Activated CD4-positive, CD25-positive, alpha-beta regulatory T cell treated with anti-CD3 and anti-CD28 coated beads, Interleukin-2, amount 50 U/mL, for 72 hours (primary cell): ENCODE results near the gene DCC.

ENCODE experiments used
- DNase-seq: peaks from one replicate; pipeline ENCODE4 v3.0.0; 2021

Gene DCC

DNA sequence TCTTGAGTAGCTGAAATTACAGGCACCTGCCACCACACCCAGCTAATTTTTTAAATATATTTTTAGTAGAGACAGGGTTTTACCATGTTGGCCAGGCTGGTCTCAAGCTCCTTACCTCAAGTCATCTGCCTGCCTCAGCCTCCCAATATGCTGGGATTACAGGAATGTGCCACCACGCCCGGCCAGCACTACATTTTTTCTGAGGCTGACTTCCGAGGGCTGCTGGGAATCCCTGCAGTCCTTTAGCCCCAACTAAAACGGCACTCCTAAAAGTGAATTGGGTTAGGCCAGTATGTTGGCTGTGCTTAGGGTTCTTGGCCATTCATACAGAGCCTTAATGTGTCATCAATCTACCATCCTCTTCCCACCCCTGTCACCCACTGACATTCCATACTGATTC, 375.4 kb downstream of the DCC start:
- DNase-seq = no peak

DNA sequence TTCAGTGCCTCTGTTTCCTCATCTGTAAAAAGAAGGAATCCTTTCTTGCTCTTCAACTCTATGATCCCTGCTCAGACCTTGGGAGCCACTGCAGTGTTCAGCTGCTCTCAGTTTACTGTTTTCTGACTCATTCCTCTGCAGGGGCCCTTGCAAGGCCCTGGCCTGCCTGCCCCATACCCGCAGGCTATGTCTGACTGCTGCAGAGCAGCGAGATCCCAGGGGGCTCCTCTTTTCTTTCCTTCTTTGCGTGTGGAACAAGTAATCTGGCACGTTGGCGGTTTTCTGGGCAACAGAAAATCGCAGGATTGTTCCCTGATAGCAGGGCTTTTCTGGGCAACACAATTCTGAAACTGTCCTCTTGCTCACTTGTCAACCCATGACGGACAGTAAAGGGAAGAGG, 376.0 kb downstream of the DCC start:
- no peak for DNase-seq

- no peak for DNase-seq
Measured at GRCh38 chr18:52716973-52717372, 377.0 kb downstream of the DCC start.

GRCh38 chr18:52722904-52723303, 382.9 kb downstream of the DCC start:
- no peak for DNase-seq

DNA sequence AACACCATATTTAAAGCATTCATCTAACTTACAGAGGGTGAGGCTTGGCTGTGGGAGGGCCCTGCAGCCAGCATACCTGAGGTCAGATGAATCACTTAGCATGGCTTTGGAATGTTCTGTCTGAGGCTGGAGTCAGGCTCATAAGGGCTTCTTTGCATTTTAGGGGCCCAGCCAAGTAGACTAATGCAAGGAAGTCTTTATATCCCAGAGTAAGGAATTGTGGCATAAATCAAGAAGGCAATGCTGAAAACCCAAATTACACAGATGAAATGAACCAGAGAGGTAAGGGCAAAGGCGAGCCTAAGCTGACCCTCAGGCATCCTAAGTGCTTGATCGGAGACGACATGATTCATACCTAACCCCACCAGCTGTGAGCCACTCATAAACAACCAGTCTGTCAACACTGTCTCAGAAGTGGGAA, 383.6 kb downstream of the DCC start:
- no peak for DNase-seq

DNA sequence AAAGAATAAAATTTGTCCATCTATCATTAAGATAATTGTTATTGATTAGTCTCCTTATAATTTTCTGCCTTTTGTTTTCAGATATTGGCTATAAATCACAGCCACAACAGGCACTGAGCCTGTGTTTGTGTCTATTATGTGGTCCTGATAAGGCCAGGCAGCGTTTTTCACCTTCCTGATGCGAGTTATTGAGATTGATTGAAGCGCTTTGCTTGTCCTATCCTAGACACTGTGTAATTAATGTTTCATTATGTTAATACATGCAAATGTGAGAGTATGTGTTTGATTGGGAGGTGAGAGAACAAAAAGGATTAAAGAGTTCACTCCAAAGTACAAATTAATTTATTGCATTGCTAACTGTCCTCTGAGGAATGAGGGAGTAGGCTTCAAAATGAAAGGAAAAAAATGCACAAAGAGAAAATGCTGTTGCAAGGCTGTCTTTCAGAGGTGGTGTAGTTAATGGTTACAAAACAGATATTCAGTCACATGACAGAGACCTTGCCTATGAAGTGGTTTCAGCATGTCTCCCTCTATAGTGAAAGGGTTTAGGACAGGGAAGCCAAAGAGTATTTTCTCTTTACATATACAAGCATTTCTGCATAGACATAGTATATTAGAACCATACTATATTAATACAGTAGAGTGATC, 391.1 kb downstream of the DCC start:
- no peak for DNase-seq

- DNase-seq = no peak
Measured at GRCh38 chr18:52738946-52739345, 398.9 kb downstream of the DCC start.

- no peak for DNase-seq
Measured at GRCh38 chr18:52746986-52747385, 407.0 kb downstream of the DCC start.

- no peak for DNase-seq
Measured at GRCh38 chr18:52747869-52748268, 407.9 kb downstream of the DCC start.

GRCh38 chr18:52748343-52748742, 408.3 kb downstream of the DCC start:
- no peak for DNase-seq

- DNase-seq = no peak
Measured at GRCh38 chr18:52749542-52749941, 409.5 kb downstream of the DCC start.

- DNase-seq = no peak
Measured at GRCh38 chr18:52750995-52751394, 411.0 kb downstream of the DCC start.

DNA sequence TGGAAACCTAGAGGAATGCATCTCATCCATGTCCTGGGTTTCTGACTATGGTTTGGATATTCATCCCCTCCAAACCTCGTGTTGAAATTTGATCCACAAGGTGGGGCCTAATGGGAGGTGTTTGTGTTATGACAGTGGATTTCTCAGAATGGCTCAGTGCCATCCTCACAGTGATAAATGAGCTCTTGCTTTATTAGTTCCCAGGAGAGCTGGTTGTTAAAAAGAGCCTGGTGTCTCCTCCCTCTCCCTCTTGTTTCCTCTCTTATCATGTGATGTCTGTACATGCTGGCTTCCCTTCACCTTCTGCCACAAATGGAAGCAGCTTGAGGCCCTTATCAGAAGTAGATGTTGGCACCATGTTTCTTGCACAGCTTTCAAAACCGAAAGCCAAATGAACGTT, 424.3 kb downstream of the DCC start:
- no peak for DNase-seq

DNA sequence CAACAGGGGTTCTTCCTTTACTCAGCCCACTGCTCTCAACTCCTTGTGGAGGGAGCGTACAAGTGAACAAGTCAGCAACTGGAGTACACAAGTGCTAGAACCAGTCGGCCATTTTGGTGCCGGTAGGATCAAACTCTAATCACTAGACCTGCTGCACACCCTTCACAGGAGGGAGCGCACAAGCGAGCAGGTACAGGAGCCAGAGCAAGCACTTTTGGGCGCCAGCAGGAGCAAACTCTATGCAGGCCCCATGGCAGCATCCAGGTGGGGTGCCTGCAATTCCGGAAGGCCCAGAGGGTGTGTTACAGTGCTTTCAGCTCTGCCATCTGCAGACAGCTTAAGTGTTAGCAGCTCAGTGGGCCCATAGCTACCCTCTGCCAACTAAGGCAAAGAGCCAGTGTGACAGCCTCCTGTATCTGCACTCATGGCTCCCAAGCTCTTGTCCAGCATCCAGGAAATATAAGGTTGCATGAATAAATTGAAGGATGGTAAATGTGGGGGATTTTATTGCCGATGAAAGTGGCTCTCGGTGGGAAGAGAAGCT, 426.1 kb downstream of the DCC start:
- no peak for DNase-seq

- no peak for DNase-seq
Measured at GRCh38 chr18:52781113-52781512, 441.1 kb downstream of the DCC start.

GRCh38 chr18:52791321-52791720, 451.3 kb downstream of the DCC start:
- no peak for DNase-seq

DNA sequence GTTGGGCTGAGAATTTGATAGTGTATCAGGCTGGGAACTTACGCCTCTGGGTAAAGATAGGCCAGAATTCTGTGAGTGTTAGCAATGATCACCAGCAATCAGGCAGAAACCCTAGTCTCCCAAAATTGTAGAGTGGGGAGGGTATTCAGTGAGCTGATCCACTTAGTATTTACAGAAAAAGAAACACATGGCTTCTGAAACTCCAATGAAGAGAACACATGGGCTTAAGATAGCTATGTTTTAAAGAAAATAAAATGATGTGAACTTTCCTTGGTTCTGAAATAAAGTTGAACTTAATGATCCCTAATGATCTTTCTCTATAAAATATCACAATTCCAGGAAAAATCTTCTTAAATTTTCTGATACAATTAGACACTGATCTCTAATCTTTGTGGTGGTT, 472.8 kb downstream of the DCC start:
- no peak for DNase-seq

DNA sequence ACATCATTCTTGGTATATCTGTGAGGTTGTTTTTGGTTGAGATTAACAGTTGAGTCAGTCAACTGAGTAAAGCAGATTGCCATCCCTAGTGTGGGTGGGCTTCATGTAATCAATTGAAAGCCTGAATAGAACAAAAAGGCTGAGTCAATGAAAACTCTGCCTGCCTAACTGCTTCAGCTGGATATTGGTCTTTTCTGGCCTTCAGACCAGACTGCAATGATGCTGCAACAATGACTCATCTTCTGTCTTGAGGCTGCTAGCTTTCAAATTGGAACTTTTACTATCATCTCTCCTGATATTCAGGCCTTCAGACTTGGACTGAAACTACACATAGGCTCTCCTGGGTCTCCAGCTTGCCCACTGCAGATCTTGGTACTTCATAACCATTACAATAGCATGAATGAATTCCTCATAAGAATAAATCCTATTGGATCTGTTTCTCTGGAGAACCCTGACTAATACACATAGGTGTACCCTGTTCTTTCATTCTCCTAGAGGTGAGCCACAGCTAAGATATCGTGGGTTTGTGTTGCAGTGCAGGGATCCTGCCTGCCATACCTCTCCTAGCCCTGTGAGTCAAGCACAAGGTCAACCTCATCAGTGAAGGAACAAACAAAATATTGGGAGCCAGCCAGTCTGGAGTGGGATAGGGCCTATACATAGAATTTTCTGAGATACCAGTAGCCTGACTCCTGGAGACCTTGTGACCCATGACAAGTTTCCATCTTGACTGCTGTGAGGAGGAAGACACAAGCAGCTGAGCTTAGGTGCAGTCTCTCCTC, 473.8 kb downstream of the DCC start:
- DNase-seq = no peak

DNA sequence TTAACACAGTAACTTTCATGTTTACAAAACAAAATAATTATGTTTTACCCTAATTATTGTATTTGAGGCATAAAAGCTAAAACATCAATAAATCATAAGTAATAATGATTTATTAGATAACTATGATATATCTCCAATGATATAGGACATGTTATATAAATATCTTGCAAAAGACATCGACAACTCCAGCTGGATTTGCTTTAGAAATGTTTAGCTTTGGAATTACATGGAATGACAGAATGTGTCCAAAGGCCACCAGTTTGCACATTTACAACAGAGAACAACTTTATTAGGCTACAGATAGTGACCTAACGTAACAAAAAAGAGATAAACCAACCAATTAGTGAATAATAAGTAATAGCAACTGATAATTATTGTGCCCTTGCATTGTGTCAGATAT, 475.7 kb downstream of the DCC start:
- no peak for DNase-seq

GRCh38 chr18:52816121-52816520, 476.1 kb downstream of the DCC start:
- no peak for DNase-seq

- no peak for DNase-seq
Measured at GRCh38 chr18:52822160-52822559, 482.2 kb downstream of the DCC start.

- DNase-seq = no peak
Measured at GRCh38 chr18:52824126-52824525, 484.1 kb downstream of the DCC start.

DNA sequence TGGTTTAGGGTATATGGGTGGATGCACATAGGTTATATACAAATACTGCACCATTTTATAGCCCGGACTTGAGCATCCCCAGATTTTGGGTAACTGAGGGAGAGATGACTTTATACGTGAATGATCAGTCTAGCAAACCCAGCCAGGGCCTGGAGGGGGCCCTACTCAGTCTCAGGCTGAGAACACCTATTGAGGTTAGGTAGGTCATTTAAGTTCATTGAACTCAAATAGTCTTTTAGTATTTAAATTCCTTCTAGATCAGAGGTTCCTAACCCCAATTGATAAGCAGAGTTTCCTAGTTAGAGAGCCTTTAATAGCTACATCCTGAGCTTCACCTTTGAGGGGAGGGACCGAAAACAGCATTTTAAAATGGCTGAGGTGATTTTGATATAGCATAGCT, 487.0 kb downstream of the DCC start:
- no peak for DNase-seq

- DNase-seq = no peak
Measured at GRCh38 chr18:52829320-52829719, 489.3 kb downstream of the DCC start.
